Measurements from ENCODE around the gene TMC1.

Gene TMC1

DNA sequence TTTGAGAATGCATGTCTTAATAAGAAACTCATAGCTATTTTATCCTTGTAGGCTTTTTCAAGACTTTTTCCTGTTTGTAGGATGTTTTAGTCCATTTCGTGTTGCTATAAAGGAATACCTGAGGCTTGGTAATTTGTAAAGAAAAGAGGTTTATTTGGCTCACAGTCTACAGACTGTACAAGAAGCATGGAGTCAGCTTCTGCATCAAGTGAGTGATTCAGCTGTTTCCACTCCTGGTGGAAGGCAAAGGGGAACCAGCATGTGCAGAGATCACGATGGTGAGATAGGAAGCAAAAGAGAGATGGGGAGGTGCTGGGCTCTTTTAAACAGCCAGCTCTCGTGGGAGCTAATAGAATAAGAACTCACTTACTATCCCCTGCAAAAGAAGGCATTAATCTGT lies 254.2 kb downstream of the TMC1 start:
- no peak overlapping the region for H3K4me3 ChIP-seq (ENCODE audit: low read length)
- no peak for DNase-seq (ENCODE audit: low read depth)
- TF ChIP-seq CTCF (conservative IDR thresholded peaks at IDR 0.05; ENCODE audit: low read length): no peak

DNA sequence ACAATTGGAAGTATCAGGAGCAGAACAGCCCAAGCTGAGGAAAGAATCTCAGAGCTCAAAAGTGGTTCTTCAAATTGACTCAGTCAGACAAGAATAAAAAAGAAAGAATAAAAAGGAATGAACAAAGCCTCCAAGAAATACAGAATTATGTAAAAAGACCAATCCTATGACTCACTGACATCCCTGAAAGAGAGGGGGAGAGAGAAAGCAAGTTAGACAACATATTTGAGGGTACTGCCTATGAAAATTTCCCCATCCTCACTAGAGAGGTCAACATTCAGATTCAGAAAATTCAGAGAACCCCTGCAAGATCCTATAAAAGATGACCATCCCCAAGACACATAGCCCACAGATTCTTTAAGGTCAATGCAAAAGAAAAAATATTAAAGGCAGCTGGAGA lies 258.2 kb downstream of the TMC1 start:
- H3K4me3 ChIP-seq (ENCODE audit: low read length): no peak overlapping the region
- no peak for DNase-seq (ENCODE audit: low read depth)
- no peak for TF ChIP-seq CTCF (conservative IDR thresholded peaks at IDR 0.05; ENCODE audit: low read length)

DNA sequence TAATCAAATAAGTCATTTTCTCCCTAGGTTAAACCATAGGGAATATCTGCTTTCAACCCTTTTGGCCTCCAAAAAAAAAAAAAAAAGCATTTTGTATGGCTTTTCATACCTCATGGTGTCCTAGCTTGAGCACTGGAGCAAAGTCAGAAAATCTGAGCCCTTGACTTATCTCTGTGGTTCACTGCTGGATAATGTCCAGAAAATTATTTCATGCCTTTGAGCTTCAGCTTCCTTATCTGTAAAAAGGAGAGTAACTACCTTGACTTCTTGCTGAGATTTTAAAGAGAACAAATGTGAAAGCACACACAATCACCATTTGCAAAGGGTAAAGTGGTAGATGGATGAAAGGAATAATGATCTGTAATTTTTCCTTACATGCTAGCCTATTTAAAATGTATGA lies 265.5 kb downstream of the TMC1 start:
- DNase-seq (ENCODE audit: low read depth): no peak
- no peak overlapping the region for H3K4me3 ChIP-seq (ENCODE audit: low read length)
- TF ChIP-seq CTCF (conservative IDR thresholded peaks at IDR 0.05; ENCODE audit: low read length): no peak

- no peak overlapping the region for H3K4me3 ChIP-seq (ENCODE audit: low read length)
- DNase-seq (ENCODE audit: low read depth): peak; percentile 51
- TF ChIP-seq CTCF (conservative IDR thresholded peaks at IDR 0.05; ENCODE audit: low read length): no peak
These were observed 267.7 kb downstream of the TMC1 start for GRCh38 chr9:72788966-72789735.

DNA sequence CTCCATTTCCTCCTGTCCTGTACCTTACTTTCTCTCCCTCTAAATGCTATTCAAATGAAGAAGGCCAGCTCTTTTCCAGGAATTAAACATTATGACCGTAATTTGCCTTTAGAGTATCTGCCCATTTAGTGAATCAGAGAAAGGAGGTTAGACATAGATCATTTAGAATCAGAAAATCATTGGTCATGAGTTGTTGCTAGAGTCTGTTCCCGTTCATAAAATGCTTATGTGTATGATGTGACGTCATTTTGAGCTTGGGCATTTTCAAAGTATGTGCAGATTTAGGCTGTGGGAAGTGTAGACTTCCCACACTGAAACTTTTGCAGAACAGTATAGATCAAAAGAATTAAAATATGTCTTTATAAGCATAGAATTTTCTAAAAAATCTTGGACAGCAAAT lies 268.5 kb downstream of the TMC1 start:
- TF ChIP-seq CTCF (conservative IDR thresholded peaks at IDR 0.05; ENCODE audit: low read length): no peak
- H3K4me3 ChIP-seq (ENCODE audit: low read length): no peak overlapping the region
- no peak for DNase-seq (ENCODE audit: low read depth)

GRCh38 chr9:72790989-72791388 lies 269.6 kb downstream of the TMC1 start:
- H3K4me3 ChIP-seq (ENCODE audit: low read length): no peak overlapping the region
- DNase-seq (ENCODE audit: low read depth): no peak
- no peak for TF ChIP-seq CTCF (conservative IDR thresholded peaks at IDR 0.05; ENCODE audit: low read length)

GRCh38 chr9:72791436-72791835 lies 270.0 kb downstream of the TMC1 start:
- DNase-seq (ENCODE audit: low read depth): no peak
- no peak overlapping the region for H3K4me3 ChIP-seq (ENCODE audit: low read length)
- TF ChIP-seq CTCF (conservative IDR thresholded peaks at IDR 0.05; ENCODE audit: low read length): no peak
